Measurements from ENCODE around the gene TTYH2. TPM values are rescaled to one million over a fixed set of nuclear protein-coding genes. Genes with fewer than 3 reads are reported as not detected.

The TTYH2 gene
- total RNA-seq, 4 donors from 2014 or later, result 0.51 to 34.8 (median 10.3) TPM

DNA sequence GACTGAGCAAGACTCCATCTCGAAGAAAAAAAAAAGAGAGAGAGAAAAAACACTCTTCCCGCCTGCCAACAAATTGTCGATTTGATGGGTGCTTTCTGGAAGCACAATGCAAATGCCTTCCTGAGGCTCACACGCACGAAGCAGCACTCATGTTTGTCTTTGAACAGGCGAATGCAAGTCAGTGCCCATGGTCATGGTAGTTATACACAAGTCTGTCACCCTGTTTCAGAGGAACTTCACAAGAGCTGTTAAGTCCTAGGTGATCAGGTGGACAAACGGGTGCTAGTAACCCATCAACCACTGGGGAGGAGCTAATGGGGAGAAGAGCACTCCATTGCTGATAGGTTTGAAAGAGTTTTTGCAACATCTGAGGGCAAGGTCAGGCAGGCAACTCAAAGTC, 54.2 kb downstream of the TTYH2 start:
- no peaks in the 10 kb centered on the region for H3K36me3 ChIP-seq
- TF ChIP-seq, protein P1, sequence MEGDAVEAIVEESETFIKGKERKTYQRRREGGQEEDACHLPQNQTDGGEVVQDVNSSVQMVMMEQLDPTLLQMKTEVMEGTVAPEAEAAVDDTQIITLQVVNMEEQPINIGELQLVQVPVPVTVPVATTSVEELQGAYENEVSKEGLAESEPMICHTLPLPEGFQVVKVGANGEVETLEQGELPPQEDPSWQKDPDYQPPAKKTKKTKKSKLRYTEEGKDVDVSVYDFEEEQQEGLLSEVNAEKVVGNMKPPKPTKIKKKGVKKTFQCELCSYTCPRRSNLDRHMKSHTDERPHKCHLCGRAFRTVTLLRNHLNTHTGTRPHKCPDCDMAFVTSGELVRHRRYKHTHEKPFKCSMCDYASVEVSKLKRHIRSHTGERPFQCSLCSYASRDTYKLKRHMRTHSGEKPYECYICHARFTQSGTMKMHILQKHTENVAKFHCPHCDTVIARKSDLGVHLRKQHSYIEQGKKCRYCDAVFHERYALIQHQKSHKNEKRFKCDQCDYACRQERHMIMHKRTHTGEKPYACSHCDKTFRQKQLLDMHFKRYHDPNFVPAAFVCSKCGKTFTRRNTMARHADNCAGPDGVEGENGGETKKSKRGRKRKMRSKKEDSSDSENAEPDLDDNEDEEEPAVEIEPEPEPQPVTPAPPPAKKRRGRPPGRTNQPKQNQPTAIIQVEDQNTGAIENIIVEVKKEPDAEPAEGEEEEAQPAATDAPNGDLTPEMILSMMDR (IDR thresholded peaks at IDR 0.05), result no peak
- no peak for TF ChIP-seq POLR2A (IDR thresholded peaks at IDR 0.05)
- H3K9me3 ChIP-seq, result no peaks in the 10 kb centered on the region
- no peak overlapping the region for H3K4me3 ChIP-seq
- no peak for DNase-seq
- intact Hi-C loops (cut with DNase I; ENCODE audit: low total_unique reads), result no loop called here
- H3K27me3 ChIP-seq, result no peaks in the 10 kb centered on the region
- no peaks in the 10 kb centered on the region for H3K4me1 ChIP-seq
- no peak overlapping the region for H3K27ac ChIP-seq

DNA sequence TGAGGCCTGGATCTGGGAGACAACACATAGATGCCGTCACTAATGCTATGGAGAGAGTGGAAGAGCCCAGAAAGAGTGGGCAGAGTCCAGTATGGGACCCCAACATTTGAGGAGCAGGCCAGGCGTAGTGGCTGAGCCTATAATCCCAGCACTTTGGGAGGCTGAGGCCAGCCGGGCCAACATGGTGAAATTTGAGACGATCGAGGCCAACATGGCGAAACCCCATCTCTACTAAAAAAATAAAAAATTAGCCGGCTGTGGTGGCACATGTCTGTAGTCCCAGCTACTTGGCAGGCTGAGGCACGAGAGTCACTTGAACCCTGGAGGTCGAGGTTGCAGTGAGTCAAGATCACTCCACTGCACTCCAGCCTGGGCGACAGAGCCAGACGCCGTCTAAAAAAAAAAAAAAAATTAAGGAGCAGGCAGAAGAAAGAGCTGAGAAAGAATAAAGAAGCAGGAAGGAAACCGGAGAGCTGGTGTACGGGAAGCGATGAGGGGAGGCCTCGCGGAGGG, 54.7 kb downstream of the TTYH2 start:
- no peak overlapping the region for H3K4me3 ChIP-seq
- H3K9me3 ChIP-seq, result no peaks in the 10 kb centered on the region
- H3K4me1 ChIP-seq, result no peaks in the 10 kb centered on the region
- DNase-seq, result no peak
- no peak overlapping the region for H3K27ac ChIP-seq
- H3K36me3 ChIP-seq, result no peaks in the 10 kb centered on the region
- no peak for TF ChIP-seq POLR2A (IDR thresholded peaks at IDR 0.05)
- TF ChIP-seq, protein P1 (IDR thresholded peaks at IDR 0.05), result no peak
- H3K27me3 ChIP-seq, result no peaks in the 10 kb centered on the region
- intact Hi-C loops (cut with DNase I; ENCODE audit: low total_unique reads), result no loop called here

DNA sequence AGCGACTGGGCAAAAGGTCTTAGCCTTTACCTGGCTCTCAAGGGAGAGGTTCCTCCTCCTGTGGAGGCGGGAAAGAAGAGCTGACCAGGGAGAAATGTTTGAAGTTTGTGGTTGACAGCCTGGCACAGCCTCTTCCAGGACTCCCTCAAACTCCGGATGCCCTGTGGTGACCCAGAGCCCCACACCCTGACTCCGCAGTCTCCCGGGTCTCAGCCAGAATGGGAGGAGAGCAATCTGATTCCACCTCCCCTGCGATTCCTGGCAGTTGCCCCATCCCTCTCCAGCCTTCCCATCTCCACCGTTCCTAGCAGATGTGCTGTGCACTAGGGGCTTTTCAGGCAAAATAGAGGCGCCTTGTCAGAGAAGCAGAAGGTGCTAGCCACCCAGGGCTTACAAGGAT, 55.2 kb downstream of the TTYH2 start:
- Histone ChIP-seq H3K4me3 (no peak overlapping the region), H3K27ac (no peak overlapping the region), H3K4me1 (no peaks in the 10 kb centered on the region), H3K9me3 (no peaks in the 10 kb centered on the region), H3K27me3 (no peaks in the 10 kb centered on the region), H3K36me3 (no peaks in the 10 kb centered on the region)
- DNase-seq, result no peak
- TF ChIP-seq POLR2A (IDR thresholded peaks at IDR 0.05), result no peak
- TF ChIP-seq, protein P1 (IDR thresholded peaks at IDR 0.05), result no peak
- intact Hi-C loops (cut with DNase I; ENCODE audit: low total_unique reads), result no loop called here

DNA sequence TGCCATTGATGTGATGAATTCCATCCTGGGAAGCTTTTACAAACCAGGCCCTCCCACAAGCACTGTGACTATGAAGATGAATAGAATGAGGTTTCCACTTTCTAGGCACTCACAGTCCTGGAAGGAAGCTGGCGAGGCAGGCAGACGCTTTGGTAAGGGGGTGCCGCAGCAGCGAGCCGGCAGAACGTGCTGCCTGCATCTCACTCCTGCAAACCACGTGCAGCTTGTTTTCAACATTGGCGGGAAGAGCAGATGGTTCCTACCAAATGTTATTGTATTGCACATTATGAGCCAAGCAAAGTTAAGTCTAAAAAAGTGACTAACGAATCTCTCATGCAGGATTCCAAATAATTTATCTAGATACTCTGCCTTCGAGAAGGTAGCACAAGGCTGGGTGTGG, 57.0 kb downstream of the TTYH2 start:
- H3K36me3 ChIP-seq, result no peaks in the 10 kb centered on the region
- H3K4me3 ChIP-seq, result no peak overlapping the region
- intact Hi-C loops (cut with DNase I; ENCODE audit: low total_unique reads), result no loop called here
- DNase-seq, result no peak
- peaks cover 0 to under 1% of the 10 kb centered on the region in 2 donors for H3K4me1 ChIP-seq
- H3K9me3 ChIP-seq, result no peaks in the 10 kb centered on the region
- no peaks in the 10 kb centered on the region for H3K27me3 ChIP-seq
- TF ChIP-seq, protein P1 (IDR thresholded peaks at IDR 0.05), result no peak
- TF ChIP-seq POLR2A (IDR thresholded peaks at IDR 0.05), result no peak
- H3K27ac ChIP-seq, result no peak overlapping the region

DNA sequence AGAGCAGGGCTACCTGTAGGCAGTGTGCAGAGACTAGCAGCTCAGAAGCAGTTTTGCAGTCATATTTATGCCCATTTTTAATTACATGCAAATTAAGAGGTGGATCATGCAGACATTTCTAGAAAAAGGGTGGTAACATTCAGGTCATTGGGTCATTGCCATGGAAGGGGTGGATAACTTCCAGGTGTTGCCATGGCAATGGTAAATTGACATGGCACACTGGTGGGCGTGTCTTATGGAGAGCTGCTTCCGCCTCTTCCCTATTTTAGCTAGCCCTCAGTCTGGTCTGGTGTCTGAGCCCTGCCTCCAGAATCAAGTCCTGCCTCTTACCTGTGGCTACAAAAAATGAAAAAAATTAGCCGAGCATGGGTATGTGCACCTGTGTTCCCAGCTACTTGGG, 57.9 kb downstream of the TTYH2 start:
- Histone ChIP-seq H3K27ac (no peak overlapping the region), H3K4me3 (no peak overlapping the region), H3K36me3 (no peaks in the 10 kb centered on the region), H3K27me3 (no peaks in the 10 kb centered on the region), H3K4me1 (peaks cover 0 to 5% of the 10 kb centered on the region in 2 donors), H3K9me3 (no peaks in the 10 kb centered on the region)
- intact Hi-C loops (cut with DNase I; ENCODE audit: low total_unique reads), result no loop called here
- no peak for DNase-seq
- TF ChIP-seq, protein P1 (IDR thresholded peaks at IDR 0.05), result no peak
- no peak for TF ChIP-seq POLR2A (IDR thresholded peaks at IDR 0.05)

All from uterus (tissue), 4 donors.